Panc1 (cell line): Measurements from ENCODE around the gene CIAO1. TPM values are rescaled to one million over a fixed set of nuclear protein-coding genes. Genes with fewer than 3 reads are reported as not detected.

Source experiments
- ATAC-seq: fragments of 200-7000 bp; cut with Tn5 transposase; 2 replicates; pipeline ENCODE4 v1.9.1; 2020; ENCODE audit warnings: mild to moderate bottlenecking, moderate library complexity
- BruUV-seq: library from RNA; stranded (reverse); fragments of 400-500 nt; replicated peaks from 2 replicates; lab custom pipeline; 2021; lab: Mats Ljungman, UMichigan
- CTCF ChIA-PET: fragments of 300-600 bp; sonication (Branson Sonifier 250); formaldehyde crosslinking; loops from one replicate; lab custom pipeline; 2022; ENCODE audit warnings: antibody characterized with exemption; lab: Charles Lee
- POLR2A ChIA-PET: fragments of 300-600 bp; sonication (Branson Sonifier 250); formaldehyde crosslinking; loops from one replicate; lab custom pipeline; 2022; ENCODE audit warnings: antibody characterized with exemption; lab: Charles Lee
- DNase-seq: peaks from one replicate; pipeline ENCODE4 v3.0.0-alpha.2; 2010; ENCODE audit warnings: low read depth, low spot score
- H3K27ac ChIP-seq: 2 replicates; pipeline ENCODE4 v1.5.1; 2011; ENCODE audit warnings: mild to moderate bottlenecking, low read length, inconsistent platforms
- H3K27me3 ChIP-seq: fragments of 200-500 bp; sonication (Bioruptor generic); 2 replicates; pipeline ENCODE4 v1.6.0; 2014; ENCODE audit warnings: low read length, inconsistent platforms; ENCODE audit not compliant: control insufficient read depth, insufficient read depth
- H3K36me3 ChIP-seq: fragments of 200-500 bp; sonication (Bioruptor generic); 2 replicates; pipeline ENCODE4 v1.5.1; 2014; ENCODE audit warnings: inconsistent platforms, mild to moderate bottlenecking, low read length, moderate library complexity; ENCODE audit not compliant: control insufficient read depth, insufficient read depth
- H3K4me1 ChIP-seq: 2 replicates; pipeline ENCODE4 v1.5.1; 2011; ENCODE audit warnings: inconsistent platforms, mild to moderate bottlenecking, low read length, moderate library complexity; ENCODE audit not compliant: control insufficient read depth, insufficient read depth
- H3K4me3 ChIP-seq, 2 experiments: 2 replicates each; pipeline ENCODE4 v1.5.1; 2011 to 2012; ENCODE audit warnings: low read depth in 2 of 2, low read length in 2 of 2, mild to moderate bottlenecking in 2 of 2, inconsistent platforms in 1 of 2, moderate library complexity in 1 of 2
- H3K9me3 ChIP-seq: fragments of 200-500 bp; sonication (Bioruptor generic); 2 replicates; pipeline ENCODE4 v1.5.1; 2014; ENCODE audit warnings: low read depth, mild to moderate bottlenecking, inconsistent platforms, low read length, moderate library complexity; ENCODE audit not compliant: control insufficient read depth, insufficient read depth
- POLR2AphosphoS5 ChIP-seq: IDR thresholded peaks from 2 replicates; pipeline ENCODE4 v1.6.1; 2012; ENCODE audit warnings: mild to moderate bottlenecking, low read depth, low read length, moderate library complexity
- REST ChIP-seq, 2 experiments: IDR thresholded peaks; 2 replicates each; pipeline ENCODE4 v1.6.1; 2011 to 2012; ENCODE audit warnings: low read depth in 2 of 2, control low read depth in 1 of 2, low read length in 1 of 2, mild to moderate bottlenecking in 1 of 2, moderate library complexity in 1 of 2; ENCODE audit not compliant: insufficient read depth in 1 of 2
- SIN3A ChIP-seq: IDR thresholded peaks from 2 replicates; pipeline ENCODE4 v1.6.1; 2012; ENCODE audit warnings: low read depth, mild to moderate bottlenecking, low read length, moderate library complexity, borderline replicate concordance; ENCODE audit not compliant: insufficient read depth
- TCF7L2 ChIP-seq: IDR thresholded peaks from 2 replicates; pipeline ENCODE4 v1.6.1; 2011; ENCODE audit warnings: mild to moderate bottlenecking, low read depth, low read length, inconsistent platforms
- in situ Hi-C: cut with HindIII; loops from 2 replicates; pipeline ENCODE4 v1.10.0; 2016; ENCODE audit warnings: low sequenced_read_pairs, low pct_unique_long_range_greater_than_20kb
- intact Hi-C: fragments of 100-400 bp; cut with micrococcal nuclease; formaldehyde crosslinking; loops from one replicate; pipeline ENCODE4 v1.10.0; 2022; ENCODE audit not compliant: unreplicated experiment
- total RNA-seq: library from RNA; stranded (reverse); gene quantifications from one replicate; pipeline ENCODE4 v1.2.1, GENCODE V29; 2021; ENCODE audit not compliant: unreplicated experiment
- TF ChIP-seq, protein P1 (sequence below): fragments of 450-650 bp; IDR thresholded peaks from 2 replicates; pipeline ENCODE4 v1.5.1; 2017; ENCODE audit warnings: mild to moderate bottlenecking

The CIAO1 gene
- total RNA-seq, 1 experiment from 2014 or later, result 85.5 TPM

- Histone ChIP-seq H3K4me3 (no peak overlapping the region), H3K9me3 (no peaks in the 10 kb centered on the region), H3K27ac (peak overlapping the region; percentile 34; the same call in 1 of the 2 replicates), H3K4me1 (peaks cover 24% of the 10 kb centered on the region), H3K36me3 (no peaks in the 10 kb centered on the region), H3K27me3 (no peaks in the 10 kb centered on the region)
- DNase-seq (no peak), ATAC-seq (no peak)
- no peak for TF ChIP-seq POLR2AphosphoS5
- no peak for TF ChIP-seq REST (IDR thresholded peaks at IDR 0.05; ENCODE audit: insufficient read depth in 1 of 2, low read depth in 2 of 2, low read length in 1 of 2)
- TF ChIP-seq, protein P1, sequence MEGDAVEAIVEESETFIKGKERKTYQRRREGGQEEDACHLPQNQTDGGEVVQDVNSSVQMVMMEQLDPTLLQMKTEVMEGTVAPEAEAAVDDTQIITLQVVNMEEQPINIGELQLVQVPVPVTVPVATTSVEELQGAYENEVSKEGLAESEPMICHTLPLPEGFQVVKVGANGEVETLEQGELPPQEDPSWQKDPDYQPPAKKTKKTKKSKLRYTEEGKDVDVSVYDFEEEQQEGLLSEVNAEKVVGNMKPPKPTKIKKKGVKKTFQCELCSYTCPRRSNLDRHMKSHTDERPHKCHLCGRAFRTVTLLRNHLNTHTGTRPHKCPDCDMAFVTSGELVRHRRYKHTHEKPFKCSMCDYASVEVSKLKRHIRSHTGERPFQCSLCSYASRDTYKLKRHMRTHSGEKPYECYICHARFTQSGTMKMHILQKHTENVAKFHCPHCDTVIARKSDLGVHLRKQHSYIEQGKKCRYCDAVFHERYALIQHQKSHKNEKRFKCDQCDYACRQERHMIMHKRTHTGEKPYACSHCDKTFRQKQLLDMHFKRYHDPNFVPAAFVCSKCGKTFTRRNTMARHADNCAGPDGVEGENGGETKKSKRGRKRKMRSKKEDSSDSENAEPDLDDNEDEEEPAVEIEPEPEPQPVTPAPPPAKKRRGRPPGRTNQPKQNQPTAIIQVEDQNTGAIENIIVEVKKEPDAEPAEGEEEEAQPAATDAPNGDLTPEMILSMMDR, result no peak
- no peak for TF ChIP-seq SIN3A
- no peak for TF ChIP-seq TCF7L2
- CTCF ChIA-PET, result no interaction called here
- in situ Hi-C loops (no loop called here), intact Hi-C loops (no loop called here)
- no TSS peak for BruUV-seq
- POLR2A ChIA-PET, result no interaction called here
Observed at GRCh38 chr2:96318723-96319122, 52.7 kb downstream of the CIAO1 start.

GRCh38 chr2:96319396-96319795 is 53.4 kb downstream of the CIAO1 start:
- no peak for TF ChIP-seq POLR2AphosphoS5
- no peak for TF ChIP-seq REST (IDR thresholded peaks at IDR 0.05; ENCODE audit: insufficient read depth in 1 of 2, low read depth in 2 of 2, low read length in 1 of 2)
- TF ChIP-seq, protein P1, result no peak
- no peak for TF ChIP-seq SIN3A
- TF ChIP-seq TCF7L2, result no peak
- H3K4me1 ChIP-seq, result peaks cover 26% of the 10 kb centered on the region
- no peak overlapping the region for H3K27ac ChIP-seq
- no TSS peak for BruUV-seq
- H3K27me3 ChIP-seq, result no peaks in the 10 kb centered on the region
- no peaks in the 10 kb centered on the region for H3K9me3 ChIP-seq
- ATAC-seq (no peak), DNase-seq (no peak)
- no peak overlapping the region for H3K4me3 ChIP-seq
- intact Hi-C loops (no loop called here), in situ Hi-C loops (no loop called here)
- ChIA-PET CTCF (no interaction called here), POLR2A (interaction anchor here (0.6 kb wide), 1 partner anchor 17 kb away, joined by 3 read pairs; no protein-coding TSS in a partner anchor)
- H3K36me3 ChIP-seq, result no peaks in the 10 kb centered on the region
